ENCODE data around the gene CALU.

GRCh38 chr7:128732521-128733277 is 6.5 kb upstream of the CALU start:
- TF ChIP-seq, protein P1, sequence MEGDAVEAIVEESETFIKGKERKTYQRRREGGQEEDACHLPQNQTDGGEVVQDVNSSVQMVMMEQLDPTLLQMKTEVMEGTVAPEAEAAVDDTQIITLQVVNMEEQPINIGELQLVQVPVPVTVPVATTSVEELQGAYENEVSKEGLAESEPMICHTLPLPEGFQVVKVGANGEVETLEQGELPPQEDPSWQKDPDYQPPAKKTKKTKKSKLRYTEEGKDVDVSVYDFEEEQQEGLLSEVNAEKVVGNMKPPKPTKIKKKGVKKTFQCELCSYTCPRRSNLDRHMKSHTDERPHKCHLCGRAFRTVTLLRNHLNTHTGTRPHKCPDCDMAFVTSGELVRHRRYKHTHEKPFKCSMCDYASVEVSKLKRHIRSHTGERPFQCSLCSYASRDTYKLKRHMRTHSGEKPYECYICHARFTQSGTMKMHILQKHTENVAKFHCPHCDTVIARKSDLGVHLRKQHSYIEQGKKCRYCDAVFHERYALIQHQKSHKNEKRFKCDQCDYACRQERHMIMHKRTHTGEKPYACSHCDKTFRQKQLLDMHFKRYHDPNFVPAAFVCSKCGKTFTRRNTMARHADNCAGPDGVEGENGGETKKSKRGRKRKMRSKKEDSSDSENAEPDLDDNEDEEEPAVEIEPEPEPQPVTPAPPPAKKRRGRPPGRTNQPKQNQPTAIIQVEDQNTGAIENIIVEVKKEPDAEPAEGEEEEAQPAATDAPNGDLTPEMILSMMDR (IDR thresholded peaks at IDR 0.05; ENCODE audit: insufficient read depth, low read length, poor library complexity, severe bottlenecking), result no peak
- TF ChIP-seq EZH2phosphoT487 (conservative IDR thresholded peaks at IDR 0.05; ENCODE audit: low read length), result no peak

Data from SU-DHL-6 (cell line).